Ectodermal cell (in vitro differentiated cells): ENCODE measurements around the gene ZNF268.

Source experiments
- H3K27ac ChIP-seq: 2 replicates; pipeline ENCODE4 v1.7.0; 2013; ENCODE audit warnings: mild to moderate bottlenecking, low read depth, low read length; ENCODE audit not compliant: insufficient read depth, poor library complexity, severe bottlenecking
- H3K27me3 ChIP-seq: 2 replicates; pipeline ENCODE4 v1.7.0; 2013; ENCODE audit warnings: mild to moderate bottlenecking, low read length; ENCODE audit not compliant: insufficient read depth, control insufficient read depth, poor library complexity, severe bottlenecking
- H3K36me3 ChIP-seq: one replicate; pipeline ENCODE4 v1.7.0; 2013; ENCODE audit warnings: low read length; ENCODE audit not compliant: control insufficient read depth, insufficient read depth
- H3K4me1 ChIP-seq: one replicate; pipeline ENCODE4 v1.7.0; 2013; ENCODE audit warnings: low read length; ENCODE audit not compliant: control insufficient read depth, insufficient read depth
- H3K4me3 ChIP-seq: 2 replicates; pipeline ENCODE4 v1.7.0; 2013; ENCODE audit warnings: low read depth, low read length, control low read depth; ENCODE audit not compliant: insufficient read depth
- H3K9me3 ChIP-seq: 2 replicates; pipeline ENCODE4 v1.7.0; 2013; ENCODE audit warnings: mild to moderate bottlenecking, low read length, moderate library complexity; ENCODE audit not compliant: control insufficient read depth
- WGBS, 2 experiments: methylation state at CpG; one replicate each; pipeline ENCODE4 v1.1.7; 2013; ENCODE audit warnings: missing lambda C conversion rate in 2 of 2; 5-methylcytosine and 5-hydroxymethylcytosine counted together

Gene ZNF268

DNA sequence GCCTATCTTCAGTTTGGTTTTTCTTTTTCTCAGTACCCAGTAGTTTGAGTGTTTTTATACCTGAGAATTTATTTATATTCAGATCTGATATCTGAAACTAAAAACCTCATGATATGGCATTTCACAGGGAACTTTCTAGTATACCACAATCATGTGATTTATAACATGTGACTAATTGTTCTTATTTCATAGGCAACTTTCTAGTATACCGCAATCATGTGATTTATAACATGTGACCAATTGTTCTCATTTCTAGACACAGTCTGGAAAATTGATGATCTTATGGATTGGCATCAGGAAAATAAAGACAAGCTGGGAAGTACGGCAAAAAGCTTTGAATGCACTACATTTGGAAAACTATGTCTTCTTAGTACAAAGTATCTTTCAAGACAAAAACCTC lies 20.6 kb downstream of the ZNF268 start:
- no peaks in the 10 kb centered on the region for H3K27me3 ChIP-seq
- H3K36me3 ChIP-seq: peaks cover 39% of the 10 kb centered on the region
- WGBS, 2 experiments: 38 to 53% methylated on average over 1 to 2 of the region's 2 CpGs
- H3K4me3 ChIP-seq: no peak overlapping the region
- H3K27ac ChIP-seq: no peak overlapping the region
- no peaks in the 10 kb centered on the region for H3K4me1 ChIP-seq
- H3K9me3 ChIP-seq: peaks cover 43% of the 10 kb centered on the region

DNA sequence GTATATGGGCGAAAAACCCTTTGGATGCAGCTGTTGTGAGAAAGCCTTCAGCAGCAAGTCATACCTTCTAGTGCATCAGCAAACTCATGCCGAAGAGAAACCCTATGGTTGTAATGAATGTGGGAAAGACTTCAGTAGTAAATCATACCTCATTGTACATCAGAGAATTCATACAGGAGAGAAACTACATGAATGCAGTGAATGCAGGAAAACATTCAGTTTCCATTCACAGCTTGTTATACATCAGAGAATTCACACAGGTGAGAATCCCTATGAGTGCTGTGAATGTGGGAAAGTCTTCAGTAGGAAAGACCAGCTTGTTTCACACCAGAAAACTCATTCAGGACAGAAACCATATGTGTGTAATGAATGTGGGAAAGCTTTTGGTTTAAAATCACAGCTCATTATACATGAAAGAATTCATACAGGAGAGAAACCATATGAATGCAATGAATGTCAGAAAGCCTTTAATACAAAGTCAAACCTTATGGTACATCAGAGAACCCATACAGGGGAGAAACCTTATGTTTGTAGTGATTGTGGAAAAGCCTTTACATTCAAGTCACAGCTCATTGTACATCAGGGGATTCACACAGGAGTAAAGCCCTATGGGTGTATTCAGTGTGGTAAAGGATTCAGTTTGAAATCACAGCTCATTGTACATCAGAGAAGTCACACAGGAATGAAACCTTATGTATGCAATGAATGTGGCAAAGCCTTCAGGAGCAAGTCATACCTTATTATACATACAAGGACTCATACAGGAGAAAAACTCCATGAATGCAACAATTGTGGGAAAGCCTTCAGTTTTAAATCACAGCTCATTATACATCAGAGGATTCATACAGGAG lies 21.4 kb downstream of the ZNF268 start:
- H3K4me3 ChIP-seq: no peak overlapping the region
- no peak overlapping the region for H3K27ac ChIP-seq
- H3K4me1 ChIP-seq: no peaks in the 10 kb centered on the region
- peaks cover 43% of the 10 kb centered on the region for H3K9me3 ChIP-seq
- peaks cover 39% of the 10 kb centered on the region for H3K36me3 ChIP-seq
- 100% methylated on average over 1 to 2 of the region's 2 CpGs for WGBS, 2 experiments
- no peaks in the 10 kb centered on the region for H3K27me3 ChIP-seq

DNA sequence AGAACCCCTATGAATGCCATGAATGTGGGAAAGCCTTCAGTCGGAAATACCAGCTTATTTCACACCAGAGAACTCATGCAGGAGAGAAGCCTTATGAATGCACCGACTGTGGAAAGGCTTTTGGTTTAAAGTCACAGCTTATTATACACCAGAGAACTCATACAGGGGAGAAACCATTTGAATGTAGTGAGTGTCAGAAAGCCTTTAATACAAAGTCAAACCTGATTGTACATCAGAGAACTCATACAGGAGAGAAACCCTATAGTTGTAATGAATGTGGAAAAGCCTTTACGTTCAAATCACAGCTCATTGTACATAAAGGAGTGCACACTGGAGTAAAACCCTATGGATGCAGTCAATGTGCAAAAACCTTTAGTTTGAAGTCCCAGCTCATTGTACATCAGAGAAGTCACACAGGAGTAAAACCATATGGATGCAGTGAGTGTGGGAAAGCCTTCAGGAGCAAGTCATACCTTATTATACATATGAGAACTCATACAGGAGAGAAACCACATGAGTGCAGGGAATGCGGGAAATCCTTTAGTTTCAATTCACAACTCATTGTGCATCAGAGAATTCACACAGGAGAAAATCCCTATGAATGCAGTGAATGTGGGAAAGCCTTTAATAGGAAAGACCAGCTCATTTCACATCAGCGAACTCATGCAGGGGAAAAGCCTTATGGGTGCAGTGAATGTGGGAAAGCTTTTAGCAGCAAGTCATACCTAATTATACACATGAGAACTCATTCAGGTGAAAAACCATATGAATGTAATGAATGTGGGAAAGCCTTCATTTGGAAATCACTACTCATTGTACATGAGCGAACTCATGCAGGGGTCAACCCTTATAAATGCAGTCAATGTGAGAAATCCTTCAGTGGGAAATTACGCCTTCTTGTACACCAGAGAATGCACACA lies 22.3 kb downstream of the ZNF268 start:
- Histone ChIP-seq H3K4me3 (no peak overlapping the region), H3K4me1 (no peaks in the 10 kb centered on the region), H3K9me3 (peaks cover 43% of the 10 kb centered on the region), H3K36me3 (peaks cover 39% of the 10 kb centered on the region), H3K27me3 (no peaks in the 10 kb centered on the region), H3K27ac (no peak overlapping the region)
- WGBS, 2 experiments: 90 to 98% methylated on average over 6 to 7 of the region's 7 CpGs

DNA sequence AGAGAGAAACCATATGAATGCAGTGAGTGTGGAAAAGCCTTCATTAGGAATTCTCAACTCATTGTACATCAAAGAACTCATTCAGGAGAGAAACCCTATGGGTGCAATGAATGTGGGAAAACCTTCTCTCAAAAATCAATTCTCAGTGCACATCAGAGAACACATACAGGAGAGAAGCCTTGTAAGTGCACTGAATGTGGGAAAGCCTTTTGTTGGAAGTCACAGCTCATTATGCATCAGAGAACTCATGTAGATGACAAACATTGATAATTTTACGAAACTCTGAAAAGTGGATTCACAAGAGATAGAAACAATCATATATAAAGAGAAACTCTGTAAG lies 22.9 kb downstream of the ZNF268 start:
- Histone ChIP-seq H3K9me3 (peaks cover 43% of the 10 kb centered on the region), H3K27ac (no peak overlapping the region), H3K4me1 (no peaks in the 10 kb centered on the region), H3K27me3 (no peaks in the 10 kb centered on the region), H3K36me3 (peaks cover 39% of the 10 kb centered on the region), H3K4me3 (no peak overlapping the region)
- WGBS, 2 experiments: 100% methylated on average over 1 of the region's 1 CpG; no CpG with 5 or more reads in 1 of the 2 experiments

DNA sequence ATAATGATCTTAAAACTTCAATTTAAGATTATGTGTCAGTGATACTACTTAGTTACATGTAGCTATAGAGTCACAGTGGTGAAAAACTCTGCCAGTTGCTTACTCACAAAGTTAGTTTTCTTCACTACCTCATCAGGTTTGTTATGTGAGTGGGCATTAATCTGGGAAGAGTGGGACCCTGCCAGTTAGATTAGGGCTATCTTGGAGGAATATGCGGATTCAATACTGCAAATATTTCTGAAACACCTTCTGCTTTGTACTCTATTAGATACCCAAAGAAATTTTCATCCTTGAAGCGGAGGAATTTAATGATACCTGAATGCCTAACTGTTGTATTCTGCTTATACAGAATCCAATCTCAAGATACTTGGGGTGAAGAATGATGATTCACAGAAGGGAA lies 25.1 kb downstream of the ZNF268 start:
- peaks cover 46% of the 10 kb centered on the region for H3K9me3 ChIP-seq
- no peak overlapping the region for H3K4me3 ChIP-seq
- no peaks in the 10 kb centered on the region for H3K27me3 ChIP-seq
- H3K4me1 ChIP-seq: no peaks in the 10 kb centered on the region
- H3K36me3 ChIP-seq: peaks cover 30% of the 10 kb centered on the region
- H3K27ac ChIP-seq: no peak overlapping the region
- 94 to 100% methylated on average over 1 to 2 of the region's 2 CpGs for WGBS, 2 experiments

DNA sequence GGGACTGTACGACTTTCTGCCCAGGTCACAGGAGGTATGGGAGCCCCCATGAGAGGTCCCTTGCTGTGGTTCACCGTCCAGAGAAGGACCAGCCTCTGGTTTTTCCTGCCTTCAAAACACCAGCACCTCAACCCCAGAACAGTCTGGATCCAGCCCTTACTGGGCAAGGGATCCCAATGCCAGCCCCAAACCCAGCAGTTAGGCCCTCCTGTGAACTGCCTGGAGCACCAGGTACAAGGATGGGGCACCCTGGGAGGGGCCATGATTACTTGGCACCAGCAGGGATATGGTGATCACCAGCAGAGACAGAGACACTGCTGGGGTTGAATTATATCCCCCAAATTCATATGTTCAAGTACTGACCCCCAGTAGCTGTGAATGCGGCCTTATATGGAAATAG lies 34.4 kb downstream of the ZNF268 start:
- Histone ChIP-seq H3K36me3 (no peaks in the 10 kb centered on the region), H3K4me1 (no peaks in the 10 kb centered on the region), H3K9me3 (no peaks in the 10 kb centered on the region), H3K27ac (no peak overlapping the region), H3K27me3 (no peaks in the 10 kb centered on the region), H3K4me3 (no peak overlapping the region)
- 78 to 81% methylated on average over 3 of the region's 3 CpGs for WGBS, 2 experiments

DNA sequence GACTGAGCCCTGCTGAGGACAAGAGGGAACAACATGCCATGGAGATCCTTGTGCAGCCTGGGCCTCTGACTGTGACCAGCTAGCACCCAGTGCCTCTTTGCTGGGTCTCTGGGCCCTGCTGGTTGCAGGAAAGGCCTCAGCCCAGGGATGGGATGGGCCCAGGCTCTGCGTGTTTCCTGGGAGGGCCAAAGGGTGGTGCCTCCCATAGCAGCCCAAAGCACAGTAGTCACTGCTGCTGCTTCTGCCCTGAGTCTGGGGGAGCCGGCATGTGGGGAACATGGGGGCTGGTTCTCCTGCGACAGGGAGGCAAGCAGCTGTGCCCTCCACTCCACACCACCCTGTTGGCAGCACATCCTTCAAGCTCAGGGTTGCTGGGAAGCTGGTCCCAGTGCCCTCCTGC lies 35.9 kb downstream of the ZNF268 start:
- no peak overlapping the region for H3K4me3 ChIP-seq
- no peaks in the 10 kb centered on the region for H3K36me3 ChIP-seq
- H3K27me3 ChIP-seq: no peaks in the 10 kb centered on the region
- H3K4me1 ChIP-seq: no peaks in the 10 kb centered on the region
- 67 to 71% methylated on average over 3 of the region's 3 CpGs for WGBS, 2 experiments
- H3K27ac ChIP-seq: no peak overlapping the region
- H3K9me3 ChIP-seq: no peaks in the 10 kb centered on the region

DNA sequence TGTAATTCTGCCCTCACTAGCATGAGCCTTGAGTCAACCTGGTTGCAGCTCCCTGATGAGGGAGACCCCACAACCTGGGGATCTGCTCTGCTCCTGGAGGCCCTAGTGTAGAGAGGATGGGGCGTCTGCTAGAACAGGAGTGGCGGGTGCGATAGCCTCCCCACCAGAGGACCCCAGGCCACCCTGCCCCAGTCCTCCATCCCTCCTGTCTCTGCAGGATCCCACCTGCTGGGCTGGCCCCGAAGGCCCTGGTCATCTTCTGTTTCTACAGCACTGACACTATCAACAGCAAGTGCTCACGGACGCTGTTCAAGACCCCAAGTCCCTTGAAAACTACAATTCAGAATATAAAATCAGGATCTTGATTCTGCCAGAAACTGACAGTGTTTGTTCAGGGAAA lies 39.2 kb downstream of the ZNF268 start:
- no peaks in the 10 kb centered on the region for H3K27me3 ChIP-seq
- H3K9me3 ChIP-seq: no peaks in the 10 kb centered on the region
- H3K4me1 ChIP-seq: no peaks in the 10 kb centered on the region
- WGBS, 2 experiments: 85 to 88% methylated on average over 6 of the region's 6 CpGs
- no peak overlapping the region for H3K27ac ChIP-seq
- no peak overlapping the region for H3K4me3 ChIP-seq
- H3K36me3 ChIP-seq: no peaks in the 10 kb centered on the region

DNA sequence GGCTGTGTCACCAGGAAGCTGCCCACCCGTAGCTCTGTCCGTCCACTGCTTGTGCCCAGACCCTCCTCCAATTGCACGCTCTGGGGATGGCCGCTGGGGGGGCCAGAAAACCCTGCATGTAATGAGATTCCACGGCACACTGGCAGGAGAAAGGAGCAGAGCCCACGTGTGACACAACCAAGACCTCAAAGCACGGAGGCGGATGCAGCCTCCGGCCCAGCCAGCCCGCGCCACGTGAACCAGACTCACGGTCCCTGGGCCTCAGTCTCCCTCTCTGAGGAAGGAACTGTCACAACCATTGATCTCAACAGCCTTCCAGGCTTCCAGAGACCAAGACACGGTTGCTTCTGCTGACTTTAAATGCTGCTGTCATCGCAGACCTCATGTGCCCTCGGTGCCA lies 39.9 kb downstream of the ZNF268 start:
- H3K27me3 ChIP-seq: no peaks in the 10 kb centered on the region
- 78 to 80% methylated on average over 16 of the region's 16 CpGs for WGBS, 2 experiments

DNA sequence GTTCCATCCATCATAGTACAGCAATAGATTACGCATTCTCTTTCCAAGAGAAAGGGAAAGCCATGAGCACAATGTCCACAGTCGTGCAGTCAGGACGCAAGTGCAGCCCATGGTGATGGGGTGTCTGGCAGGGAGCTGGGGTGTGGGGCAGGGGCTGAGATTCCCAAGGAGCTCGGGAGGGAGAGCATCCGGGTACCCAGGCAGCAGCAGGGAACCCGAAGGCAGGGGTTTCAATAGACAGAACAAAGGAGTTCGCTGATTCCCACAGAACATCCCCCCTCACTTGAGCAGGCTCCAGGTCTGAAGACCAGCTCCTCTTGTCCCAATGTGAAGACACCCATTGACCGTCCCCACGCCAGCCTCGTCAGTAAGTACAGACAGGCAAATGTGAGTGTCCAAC lies 40.9 kb downstream of the ZNF268 start:
- 84 to 85% methylated on average over 10 of the region's 10 CpGs for WGBS, 2 experiments
- H3K36me3 ChIP-seq: no peaks in the 10 kb centered on the region
- no peaks in the 10 kb centered on the region for H3K27me3 ChIP-seq
- H3K4me1 ChIP-seq: no peaks in the 10 kb centered on the region
- no peak overlapping the region for H3K27ac ChIP-seq
- no peaks in the 10 kb centered on the region for H3K9me3 ChIP-seq
- H3K4me3 ChIP-seq: no peak overlapping the region

More for the DNA sequence above, 39.9 kb downstream of the ZNF268 start:
- Histone ChIP-seq H3K4me1 (no peaks in the 10 kb centered on the region), H3K36me3 (no peaks in the 10 kb centered on the region), H3K4me3 (no peak overlapping the region), H3K9me3 (no peaks in the 10 kb centered on the region), H3K27ac (no peak overlapping the region)
